Activated naive CD4-positive, alpha-beta T cell treated with anti-CD3 and anti-CD28 coated beads, Interleukin-2, amount 10 ng/mL, durations not matched to agents 7 days and 5 days (primary cell): ENCODE results near the gene TNN.

Source experiments
- CTCF ChIA-PET: fragments of 350-600 bp; sonication (Branson Sonifier 250); formaldehyde crosslinking; loops from one replicate; lab custom pipeline; 2021; ENCODE audit warnings: antibody characterized with exemption; lab: Charles Lee
- DNase-seq: peaks from one replicate; pipeline ENCODE4 v3.0.0-alpha.2; 2020
- H3K27ac Mint-ChIP-seq: one replicate; pipeline ENCODE4 v1.8.0; 2021; ENCODE audit warnings: mild to moderate bottlenecking, moderate library complexity, mixed read lengths
- H3K27me3 Mint-ChIP-seq: one replicate; pipeline ENCODE4 v1.8.0; 2021; ENCODE audit warnings: mild to moderate bottlenecking, mixed read lengths
- H3K36me3 Mint-ChIP-seq: one replicate; pipeline ENCODE4 v1.8.0; 2021; ENCODE audit warnings: mixed read lengths
- H3K4me1 Mint-ChIP-seq: one replicate; pipeline ENCODE4 v1.8.0; 2021; ENCODE audit warnings: mixed read lengths
- H3K4me3 Mint-ChIP-seq: one replicate; pipeline ENCODE4 v1.8.0; 2021; ENCODE audit warnings: mild to moderate bottlenecking, moderate library complexity, mixed read lengths
- H3K9me3 Mint-ChIP-seq: one replicate; pipeline ENCODE4 v1.8.0; 2021; ENCODE audit warnings: mixed read lengths

The TNN gene

DNA sequence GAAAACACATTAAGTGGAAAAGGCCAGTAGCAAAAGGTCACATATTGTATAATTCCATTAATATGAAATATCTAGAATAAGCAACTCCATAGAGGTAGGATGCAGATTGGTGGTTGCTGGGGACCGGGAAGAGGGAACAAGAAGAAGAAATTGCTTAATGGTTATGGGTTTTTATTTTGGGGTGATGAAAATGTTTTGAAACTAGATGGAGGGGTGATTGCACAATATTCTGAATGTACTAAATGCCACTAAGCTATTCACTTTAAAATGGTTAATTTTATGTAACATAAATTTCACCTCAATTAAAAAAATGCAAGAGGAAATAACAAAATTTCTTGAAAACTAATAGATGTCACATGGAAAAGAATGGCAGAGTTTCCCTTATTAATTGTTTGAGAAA lies 118.3 kb downstream of the TNN start:
- H3K27ac Mint-ChIP-seq: no peak overlapping the region
- peaks cover 88% of the 10 kb centered on the region for H3K36me3 Mint-ChIP-seq
- DNase-seq: no peak
- H3K4me3 Mint-ChIP-seq: no peak overlapping the region
- H3K9me3 Mint-ChIP-seq: no peaks in the 10 kb centered on the region
- H3K4me1 Mint-ChIP-seq: peaks cover 91% of the 10 kb centered on the region
- no peaks in the 10 kb centered on the region for H3K27me3 Mint-ChIP-seq
- CTCF ChIA-PET: interaction anchor here (0.5 to 1.6 kb wide), 2 partner anchors 131 to 356 kb away, joined by 3 to 5 read pairs; no protein-coding TSS in a partner anchor

DNA sequence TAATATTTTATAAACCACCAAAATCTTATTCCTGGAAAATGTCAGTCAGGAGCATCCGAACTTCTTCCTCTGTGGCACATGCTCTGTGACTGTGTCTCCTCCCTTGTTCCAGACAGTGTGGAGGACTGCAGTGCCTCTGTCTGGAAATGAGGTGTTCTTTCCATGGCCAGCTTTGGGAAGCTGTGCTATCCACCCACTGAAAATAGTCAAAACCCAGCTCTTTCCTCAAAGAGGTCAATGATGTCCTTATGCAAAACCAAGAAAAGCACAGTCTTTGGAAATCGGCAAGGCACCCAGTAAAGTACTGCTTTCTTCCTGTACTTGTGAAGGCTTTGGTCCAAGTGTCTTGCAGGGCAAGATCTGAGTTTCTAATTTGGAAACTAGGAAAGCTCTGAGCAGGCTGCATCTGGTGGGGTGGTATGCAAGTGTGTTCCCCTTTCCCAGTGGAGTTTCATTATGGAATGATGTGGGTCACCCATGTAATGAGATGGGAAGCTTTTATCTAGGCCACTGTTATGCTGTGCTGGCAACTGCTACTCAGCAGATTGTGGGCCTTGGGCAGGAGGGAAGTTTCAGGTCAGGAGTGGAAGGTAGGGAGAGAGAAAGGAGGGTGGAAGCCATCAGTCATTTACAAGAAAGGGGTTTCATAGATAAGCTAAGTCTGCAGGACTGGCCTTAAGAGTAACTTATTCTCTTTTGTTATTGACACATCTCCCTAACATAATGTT lies 119.0 kb downstream of the TNN start:
- H3K27me3 Mint-ChIP-seq: no peaks in the 10 kb centered on the region
- CTCF ChIA-PET: interaction anchor here (0.5 to 3.7 kb wide), 5 partner anchors 23 to 355 kb away, joined by 3 to 20 read pairs (median 6); no protein-coding TSS in a partner anchor
- peaks cover 90% of the 10 kb centered on the region for H3K4me1 Mint-ChIP-seq
- peak overlapping the region; percentile 61 for H3K27ac Mint-ChIP-seq
- no peak for DNase-seq
- peaks cover 88% of the 10 kb centered on the region for H3K36me3 Mint-ChIP-seq
- H3K9me3 Mint-ChIP-seq: no peaks in the 10 kb centered on the region
- H3K4me3 Mint-ChIP-seq: no peak overlapping the region

DNA sequence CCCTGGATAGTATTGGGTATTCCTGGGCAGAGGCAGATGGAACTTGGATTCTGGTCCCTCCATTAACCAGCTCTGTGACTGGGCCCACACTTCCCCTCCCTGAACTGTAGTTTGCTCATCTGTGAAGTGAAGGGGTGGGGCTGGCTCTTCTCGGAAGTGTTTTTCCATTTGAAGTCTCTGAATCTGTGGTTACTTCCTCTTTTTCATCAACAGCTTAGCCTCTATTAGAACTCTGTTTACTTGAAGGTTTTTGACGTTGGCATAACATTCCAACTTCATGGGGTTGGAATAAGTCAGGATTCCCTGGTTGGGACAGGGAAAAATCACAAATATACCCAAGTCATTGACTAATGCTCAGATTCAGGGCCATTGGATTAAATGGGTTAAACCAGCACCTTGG lies 121.3 kb downstream of the TNN start:
- Mint-ChIP-seq H3K27me3 (no peaks in the 10 kb centered on the region), H3K27ac (peak overlapping the region; percentile 91), H3K9me3 (no peaks in the 10 kb centered on the region), H3K36me3 (peaks cover 71% of the 10 kb centered on the region), H3K4me3 (peak overlapping the region; percentile 93), H3K4me1 (peaks cover 83% of the 10 kb centered on the region)
- CTCF ChIA-PET: interaction anchor here (0.8 to 5.1 kb wide), 6 partner anchors 15 to 129 kb away, joined by 3 to 39 read pairs (median 8); no protein-coding TSS in a partner anchor
- peak; percentile 75 for DNase-seq

DNA sequence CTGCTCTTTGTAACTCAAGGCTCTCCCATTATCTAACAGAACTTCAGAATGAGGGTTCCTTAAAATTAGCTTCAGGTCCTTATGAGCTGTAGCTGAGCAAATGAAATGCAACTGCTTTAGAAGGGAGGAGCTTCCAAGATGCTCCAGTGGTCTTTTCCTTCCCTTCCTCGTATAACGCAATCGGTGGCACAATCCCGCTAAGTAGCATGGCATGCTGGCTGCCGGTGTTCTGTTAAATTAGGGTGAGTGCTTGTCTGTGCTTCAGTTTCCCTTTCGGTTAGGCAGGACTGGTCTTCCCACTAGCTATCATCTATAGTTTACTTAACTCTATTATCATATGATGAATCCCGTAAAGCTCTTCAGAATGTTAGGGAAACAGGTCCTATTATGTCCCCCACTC lies 124.0 kb downstream of the TNN start:
- CTCF ChIA-PET: interaction anchor here (0.8 to 5.1 kb wide), 7 partner anchors 9 to 127 kb away, joined by 3 to 39 read pairs (median 5); no protein-coding TSS in a partner anchor
- H3K27me3 Mint-ChIP-seq: no peaks in the 10 kb centered on the region
- H3K4me3 Mint-ChIP-seq: peak overlapping the region; percentile 93
- peaks cover 79% of the 10 kb centered on the region for H3K4me1 Mint-ChIP-seq
- H3K36me3 Mint-ChIP-seq: peaks cover 51% of the 10 kb centered on the region
- H3K9me3 Mint-ChIP-seq: no peaks in the 10 kb centered on the region
- peak; percentile 60 for DNase-seq
- H3K27ac Mint-ChIP-seq: peak overlapping the region; percentile 91

DNA sequence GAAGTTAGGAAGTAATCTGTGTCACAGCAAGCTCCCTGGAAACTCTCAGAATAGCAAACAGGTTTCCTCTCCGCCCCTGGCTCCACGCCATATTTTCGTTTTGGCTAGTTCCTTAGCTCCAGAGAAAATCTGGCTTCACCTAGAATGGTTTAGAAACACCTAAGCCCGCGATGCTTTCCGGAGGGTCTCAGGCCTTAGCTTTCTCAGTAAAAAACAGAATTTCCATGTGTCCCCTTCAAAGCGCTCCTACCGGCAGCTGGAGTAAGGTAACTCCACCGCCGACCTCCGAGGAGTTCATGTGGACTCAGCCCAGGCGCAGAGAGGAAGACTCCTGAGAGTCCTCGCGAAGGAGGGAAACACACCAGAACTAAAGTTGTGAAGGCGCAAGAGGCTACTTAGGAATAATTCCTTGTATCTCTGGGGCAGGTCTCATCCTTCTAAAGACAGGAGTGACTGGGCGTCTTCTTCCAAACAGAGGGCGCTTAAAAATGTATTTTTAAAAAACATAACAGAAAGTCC lies 124.5 kb downstream of the TNN start:
- CTCF ChIA-PET: interaction anchor here (0.8 to 5.1 kb wide), 7 partner anchors 10 to 126 kb away, joined by 3 to 39 read pairs (median 5); no protein-coding TSS in a partner anchor
- peak overlapping the region; percentile 91 for H3K27ac Mint-ChIP-seq
- peak; percentile 52 for DNase-seq
- H3K27me3 Mint-ChIP-seq: no peaks in the 10 kb centered on the region
- peak overlapping the region; percentile 93 for H3K4me3 Mint-ChIP-seq
- H3K4me1 Mint-ChIP-seq: peaks cover 76% of the 10 kb centered on the region
- no peaks in the 10 kb centered on the region for H3K9me3 Mint-ChIP-seq
- H3K36me3 Mint-ChIP-seq: peaks cover 45% of the 10 kb centered on the region

DNA sequence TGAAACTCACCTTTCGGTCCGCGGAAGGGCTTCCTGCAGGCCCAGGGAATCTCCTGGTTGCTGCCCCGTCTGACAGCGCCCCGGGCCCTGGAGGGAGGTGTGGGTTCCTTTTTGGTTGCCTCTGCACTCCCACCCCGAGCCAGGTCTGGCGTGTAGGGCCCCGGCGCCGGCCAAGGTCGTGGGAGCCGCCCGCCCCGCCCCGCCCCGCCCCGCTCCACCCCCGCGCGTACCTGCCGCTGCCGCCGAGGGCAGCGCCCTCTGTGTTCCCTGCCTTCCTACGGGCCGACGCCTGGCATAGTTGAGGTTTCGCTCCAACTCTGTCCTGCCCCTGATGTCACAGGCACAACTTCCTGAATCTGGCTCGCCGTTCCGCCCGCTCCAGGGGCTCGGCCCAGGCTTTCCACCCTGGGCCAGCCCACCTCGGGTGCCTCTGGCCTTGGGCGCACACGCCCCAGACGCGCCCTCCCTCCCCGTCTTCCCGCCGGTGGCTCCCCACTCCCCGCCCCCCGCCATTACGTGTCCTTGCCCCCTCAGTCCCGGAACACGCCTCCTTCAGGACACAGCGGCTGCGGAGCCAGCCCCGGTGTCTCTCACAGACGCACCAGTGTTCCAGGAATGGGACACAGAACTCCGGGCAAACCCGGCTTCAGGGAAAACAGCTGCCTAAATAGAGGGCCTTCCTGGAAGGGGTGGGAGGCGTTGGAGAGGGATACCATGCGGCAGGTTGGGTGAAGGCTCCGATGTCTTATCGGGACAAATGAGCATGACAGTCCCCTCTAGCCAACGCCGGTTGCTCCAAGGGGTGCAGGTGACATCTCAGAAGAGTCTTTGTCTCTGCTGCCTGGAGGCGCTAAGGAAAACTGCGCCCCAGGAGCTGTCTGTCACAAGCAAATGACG lies 125.2 kb downstream of the TNN start, which contains the start of gene KIAA0040:
Gene KIAA0040, minus strand, starts transcription at position 147 of the 897 bp plus-strand sequence. CDS start 31,763 bp downstream, outside the sequence.
- H3K4me3 Mint-ChIP-seq: peak within 1 kb of the TSS; percentile 93
- H3K27me3 Mint-ChIP-seq: no peaks in the 10 kb centered on the region
- peak; percentile 69 for DNase-seq
- H3K27ac Mint-ChIP-seq: peak within 1 kb of the TSS; percentile 91
- peaks cover 76% of the 10 kb centered on the region for H3K4me1 Mint-ChIP-seq
- CTCF ChIA-PET: interaction anchor here (0.8 to 2.4 kb wide), 10 partner anchors 11 to 126 kb away, joined by 3 to 22 read pairs (median 4); no protein-coding TSS in a partner anchor
- H3K36me3 Mint-ChIP-seq: peaks cover 38% of the 10 kb centered on the region
- no peaks in the 10 kb centered on the region for H3K9me3 Mint-ChIP-seq

DNA sequence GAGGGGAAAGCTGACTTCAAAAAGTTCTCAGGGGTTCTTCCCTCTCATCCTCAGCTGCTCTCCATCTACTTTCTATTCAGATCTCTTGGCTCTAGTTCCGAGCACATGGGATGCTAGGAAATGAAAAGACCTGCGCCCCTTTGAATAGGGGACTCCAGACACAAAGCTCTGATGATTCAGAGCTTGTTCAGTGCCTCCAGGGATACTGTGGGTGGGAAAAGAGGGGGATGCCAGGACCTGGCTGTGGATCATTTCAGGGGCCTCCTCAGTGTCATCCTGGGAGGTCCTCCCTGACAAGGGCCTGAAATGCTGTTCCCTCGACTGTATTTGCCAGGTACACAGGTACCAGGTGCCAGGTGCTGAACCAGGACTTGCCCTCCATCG lies 125.9 kb downstream of the TNN start:
- H3K27me3 Mint-ChIP-seq: peaks cover 3% of the 10 kb centered on the region
- CTCF ChIA-PET: interaction anchor here (1.0 to 2.4 kb wide), 6 partner anchors 11 to 126 kb away, joined by 3 to 9 read pairs (median 3); no protein-coding TSS in a partner anchor
- peaks cover 32% of the 10 kb centered on the region for H3K36me3 Mint-ChIP-seq
- peak overlapping the region; percentile 93 for H3K4me3 Mint-ChIP-seq
- no peaks in the 10 kb centered on the region for H3K9me3 Mint-ChIP-seq
- DNase-seq: no peak
- H3K4me1 Mint-ChIP-seq: peaks cover 75% of the 10 kb centered on the region
- peak overlapping the region; percentile 61 for H3K27ac Mint-ChIP-seq

DNA sequence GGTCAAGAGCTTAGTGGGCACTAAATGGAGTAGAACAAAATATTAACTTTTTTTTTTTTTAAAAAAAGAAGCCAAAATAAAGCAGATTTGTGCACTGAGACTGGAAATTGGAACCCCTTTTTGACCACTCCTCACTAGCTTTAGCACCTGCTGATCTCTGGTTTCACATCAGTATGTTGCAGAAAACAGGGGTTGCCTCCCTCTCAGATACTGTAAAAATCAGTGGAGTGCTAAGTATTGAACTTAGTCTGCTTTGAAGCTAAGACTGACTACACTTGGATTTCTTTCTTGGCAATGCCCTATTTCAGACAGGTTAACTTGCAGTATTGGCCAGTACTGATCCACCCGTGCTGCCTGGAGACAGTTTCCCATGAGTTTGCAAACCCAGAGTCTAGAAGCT lies 127.6 kb downstream of the TNN start:
- no peak for DNase-seq
- CTCF ChIA-PET: interaction anchor here (0.6 to 2.4 kb wide), 3 partner anchors 24 to 80 kb away, joined by 3 to 9 read pairs (median 3); no protein-coding TSS in a partner anchor
- H3K4me1 Mint-ChIP-seq: peaks cover 66% of the 10 kb centered on the region
- H3K9me3 Mint-ChIP-seq: no peaks in the 10 kb centered on the region
- H3K4me3 Mint-ChIP-seq: no peak overlapping the region
- peaks cover 15% of the 10 kb centered on the region for H3K36me3 Mint-ChIP-seq
- H3K27me3 Mint-ChIP-seq: peaks cover 18% of the 10 kb centered on the region
- H3K27ac Mint-ChIP-seq: no peak overlapping the region

DNA sequence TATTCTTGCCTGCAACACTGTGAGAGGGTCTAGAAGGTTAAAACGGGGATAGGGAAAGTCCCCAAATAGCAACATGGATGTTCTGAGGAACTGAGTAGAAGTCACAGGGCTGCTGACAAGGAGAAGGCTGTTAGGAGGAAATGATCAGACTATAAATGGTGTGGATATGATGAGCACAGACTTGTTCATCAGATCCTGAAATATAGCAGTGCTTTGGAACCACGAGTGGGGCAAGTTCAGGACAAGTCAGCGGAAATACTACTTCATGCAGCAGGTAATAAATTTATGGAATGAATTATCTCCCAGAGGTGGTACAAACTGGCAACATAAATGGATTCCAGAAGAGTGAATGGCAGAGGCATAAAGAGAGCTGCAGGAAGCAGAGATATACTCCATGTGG lies 128.2 kb downstream of the TNN start:
- Mint-ChIP-seq H3K9me3 (no peaks in the 10 kb centered on the region), H3K36me3 (peaks cover 10% of the 10 kb centered on the region), H3K27ac (no peak overlapping the region), H3K4me1 (peaks cover 61% of the 10 kb centered on the region), H3K4me3 (no peak overlapping the region), H3K27me3 (peaks cover 24% of the 10 kb centered on the region)
- CTCF ChIA-PET: interaction anchor here (0.9 kb wide), 1 partner anchor 41 kb away, joined by 3 read pairs; no protein-coding TSS in a partner anchor
- DNase-seq: no peak

DNA sequence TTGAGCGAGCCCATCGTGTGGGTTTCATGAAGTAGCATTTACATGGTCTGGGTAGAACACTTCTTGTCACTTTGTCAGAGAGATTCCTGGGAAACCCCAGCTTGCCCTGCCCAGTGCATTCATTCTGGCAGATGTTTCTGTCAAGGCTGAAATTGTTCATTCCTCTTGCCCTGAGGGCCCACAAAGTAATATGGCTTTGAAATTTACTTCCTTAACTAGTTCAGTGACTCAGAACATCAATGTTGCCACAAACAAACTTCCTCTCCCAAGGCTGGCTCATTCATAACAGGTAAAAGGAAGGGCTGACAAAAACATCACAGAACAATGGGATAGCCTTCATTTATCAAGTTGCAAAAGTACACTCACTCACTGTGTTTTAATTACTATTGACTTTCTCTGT lies 129.9 kb downstream of the TNN start:
- Mint-ChIP-seq H3K9me3 (no peaks in the 10 kb centered on the region), H3K4me1 (peaks cover 54% of the 10 kb centered on the region), H3K27me3 (peaks cover 24% of the 10 kb centered on the region), H3K27ac (peak overlapping the region; percentile 67), H3K36me3 (no peaks in the 10 kb centered on the region), H3K4me3 (no peak overlapping the region)
- no peak for DNase-seq
- CTCF ChIA-PET: interaction anchor here (1.0 kb wide), 1 partner anchor 120 kb away, joined by 3 read pairs; no protein-coding TSS in a partner anchor
